Testis (tissue), 2 donors: ENCODE data around the gene GABRD.

ENCODE experiments used
- CTCF ChIP-seq, 3 experiments: fragments of 450-650 bp in 2 of 3; fragments of 200-600 bp in 1 of 3; sonication (generic) in 1 of 3; IDR thresholded peaks; one replicate each; pipeline ENCODE4 v1.5.1; 2016 to 2019; ENCODE audit warnings: antibody characterized with exemption in 3 of 3, mild to moderate bottlenecking in 2 of 3, moderate library complexity in 1 of 3
- POLR2A ChIP-seq: fragments of 450-650 bp; IDR thresholded peaks from one replicate; pipeline ENCODE4 v1.6.1; 2017; ENCODE audit warnings: antibody characterized with exemption, mild to moderate bottlenecking, moderate library complexity

- TF ChIP-seq CTCF (IDR thresholded peaks at IDR 0.05) (no peak), POLR2A (no peak)
Measured at GRCh38 chr1:1985375-1986050, 33.6 kb upstream of the GABRD start.
